ENCODE measurements around the gene ADIPOR2.

The ADIPOR2 gene

GRCh38 chr12:1796515-1797010 is 105.7 kb downstream of the ADIPOR2 start:
- no peak for DNase-seq (ENCODE audit: low read depth, low spot score)
- H3K27ac ChIP-seq = no peak overlapping the region

DNA sequence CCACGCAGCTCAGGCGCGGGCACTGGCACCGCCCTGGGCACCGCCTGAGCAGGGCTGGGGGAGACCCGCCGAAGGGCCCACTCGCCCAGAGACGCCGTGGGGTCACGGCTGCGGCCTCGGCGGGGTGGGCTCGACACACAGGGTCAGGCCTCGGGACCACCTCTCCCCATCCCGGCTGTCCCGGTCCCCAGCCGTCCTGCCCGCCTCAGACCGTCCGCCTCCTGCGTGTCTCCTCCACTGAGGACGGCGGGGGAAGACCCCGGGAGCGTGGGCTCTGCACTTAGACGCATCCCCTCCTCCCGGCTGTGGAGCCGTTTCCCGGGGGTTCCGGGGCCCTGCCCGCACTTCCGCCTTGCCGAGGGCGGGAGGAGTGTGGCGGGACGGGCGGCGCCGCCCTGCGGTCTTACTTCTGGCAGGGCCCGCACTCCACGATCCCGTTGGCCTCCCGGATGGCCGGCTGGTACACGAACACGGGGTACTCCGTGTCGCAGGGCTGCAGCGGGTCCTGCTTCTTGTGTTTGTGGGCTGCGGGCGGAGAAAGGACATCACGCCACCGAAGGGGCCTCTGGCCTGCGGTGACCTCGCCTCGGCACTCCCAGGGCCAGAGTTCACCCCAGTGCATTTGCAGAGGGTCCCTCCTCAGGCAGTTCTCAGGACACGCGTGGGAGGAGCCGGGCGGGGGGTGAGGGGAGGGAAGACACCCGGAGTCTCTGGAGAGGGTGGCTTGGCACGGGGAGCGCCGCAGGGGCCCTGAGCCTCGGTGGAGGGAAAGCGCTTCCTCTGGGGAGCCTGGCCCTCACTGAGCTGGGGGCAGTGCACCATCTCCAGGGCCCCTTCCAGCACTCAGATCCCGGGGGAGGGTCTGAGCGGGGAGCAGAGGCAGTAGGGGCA is 106.4 kb downstream of the ADIPOR2 start:
- DNase-seq (ENCODE audit: low read depth, low spot score) = no peak
- no peak overlapping the region for H3K27ac ChIP-seq

GRCh38 chr12:1797991-1798640 is 107.2 kb downstream of the ADIPOR2 start:
- H3K27ac ChIP-seq = no peak overlapping the region
- DNase-seq (ENCODE audit: low read depth, low spot score) = no peak

DNA sequence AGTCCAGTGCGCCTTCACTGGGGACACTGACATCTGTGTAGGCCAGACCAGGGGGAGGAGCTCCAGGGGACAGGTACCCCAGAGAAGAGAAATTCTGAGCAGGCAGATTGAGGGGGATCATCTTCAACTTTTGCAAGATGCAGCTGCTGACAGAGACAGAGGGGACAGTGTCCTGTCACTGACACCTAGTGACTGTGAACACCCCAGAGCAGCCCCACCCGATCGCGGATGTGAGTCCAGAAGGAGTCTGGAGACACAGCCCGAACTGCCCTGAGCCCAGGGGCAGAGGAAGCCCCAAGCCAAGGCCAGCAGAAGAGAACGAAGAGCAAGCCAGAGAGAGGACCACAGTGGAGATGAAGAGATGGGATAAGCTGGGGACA is 107.8 kb downstream of the ADIPOR2 start:
- no peak overlapping the region for H3K27ac ChIP-seq
- no peak for DNase-seq (ENCODE audit: low read depth, low spot score)

DNA sequence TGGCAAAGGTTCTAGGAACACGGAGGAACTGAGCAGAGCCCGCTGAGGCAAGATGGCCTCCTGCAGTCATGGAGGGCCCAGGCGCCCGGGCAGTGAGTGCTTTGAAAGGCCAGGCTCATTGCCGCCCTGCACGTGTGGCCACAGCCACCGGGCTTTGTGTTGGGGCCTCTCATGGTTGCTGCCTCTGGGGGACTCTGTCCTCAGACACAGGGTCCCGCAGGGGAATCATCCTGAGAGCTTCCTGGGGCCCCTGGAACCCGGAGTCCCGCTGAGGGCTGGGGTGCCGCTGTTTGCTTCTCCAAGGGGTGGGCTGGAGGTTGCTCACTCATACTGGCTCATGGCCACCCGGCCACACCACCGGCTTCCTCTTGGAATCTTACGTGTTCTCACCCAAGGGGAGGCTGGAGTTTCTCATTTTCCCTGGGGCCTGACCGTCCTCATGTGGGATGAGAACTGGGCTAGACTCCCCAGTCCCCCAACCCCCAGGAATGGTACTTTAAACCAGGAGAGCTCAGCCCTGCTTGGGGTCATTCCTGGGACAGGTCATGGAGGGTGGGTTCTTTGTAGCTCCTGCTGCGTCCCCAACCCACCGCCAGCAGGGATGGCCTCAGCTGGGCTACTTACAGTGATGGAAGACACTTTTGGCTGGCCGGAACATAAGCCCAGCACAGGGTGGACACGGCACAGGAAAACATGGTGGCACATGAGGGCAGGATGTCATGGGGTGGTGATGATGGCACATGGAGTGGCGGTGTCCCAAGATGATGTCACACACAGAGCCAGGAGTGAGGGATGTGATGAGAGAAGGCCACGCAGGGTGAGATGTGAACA is 108.4 kb downstream of the ADIPOR2 start:
- no peak overlapping the region for H3K27ac ChIP-seq
- no peak for DNase-seq (ENCODE audit: low read depth, low spot score)

DNA sequence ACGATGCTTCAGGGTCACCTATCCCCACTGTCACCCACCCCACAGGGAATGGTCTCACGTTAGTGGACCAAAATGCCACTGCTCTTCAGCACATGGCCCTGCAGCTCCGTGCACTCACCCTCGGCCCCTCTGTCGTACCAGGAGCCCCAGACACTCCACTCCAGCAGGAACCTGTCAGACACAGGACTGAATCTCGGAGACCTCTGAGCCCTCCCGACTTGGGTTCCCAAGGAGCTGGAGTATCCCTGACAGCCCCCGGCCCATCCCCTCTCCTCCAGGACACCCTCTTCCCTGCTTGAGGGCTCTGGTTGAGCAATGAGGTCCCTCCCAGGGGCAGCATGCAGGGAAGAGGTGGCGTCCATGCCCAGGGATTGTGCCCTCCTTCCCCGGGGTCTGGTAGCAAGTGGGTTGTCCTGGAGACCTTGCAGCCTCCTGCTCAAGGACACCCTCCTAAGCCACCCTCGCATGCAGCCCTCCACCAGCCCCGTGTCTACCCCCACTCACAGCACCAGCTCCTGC is 109.1 kb downstream of the ADIPOR2 start:
- H3K27ac ChIP-seq = no peak overlapping the region
- no peak for DNase-seq (ENCODE audit: low read depth, low spot score)

GRCh38 chr12:1800401-1801302 is 109.8 kb downstream of the ADIPOR2 start:
- H3K27ac ChIP-seq = no peak overlapping the region
- DNase-seq (ENCODE audit: low read depth, low spot score) = no peak

DNA sequence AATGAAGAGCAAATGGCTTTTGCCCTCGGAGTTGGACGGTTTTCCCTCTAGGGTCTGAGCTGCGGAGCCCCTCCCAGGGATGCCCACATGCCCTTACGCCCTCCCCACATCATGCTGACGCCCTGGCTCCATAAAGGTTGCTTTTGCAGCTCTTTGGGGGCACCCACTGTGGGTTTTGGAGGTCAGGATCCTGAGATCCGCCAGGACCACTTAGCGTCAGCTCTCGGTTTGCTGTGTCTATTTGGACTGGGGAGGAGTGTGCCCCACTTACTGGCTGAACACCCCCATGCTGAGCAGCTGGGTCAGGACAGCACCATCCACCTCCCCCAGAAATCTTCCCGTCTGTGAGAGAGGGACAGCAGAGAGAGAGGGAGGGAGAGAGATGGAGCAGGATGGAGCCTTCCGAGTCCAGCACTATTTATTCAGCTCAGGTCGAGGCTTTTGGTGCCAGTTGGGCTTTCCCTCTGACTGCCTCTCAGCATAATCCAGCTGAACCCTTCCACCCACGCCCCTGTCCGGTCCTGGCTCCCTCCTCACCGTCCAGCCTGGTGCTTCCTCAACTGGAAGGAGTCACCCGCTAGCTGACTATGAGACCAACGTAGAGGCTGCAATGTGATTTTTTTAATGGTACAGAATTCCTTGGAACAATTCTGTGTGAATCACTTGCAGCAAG is 110.6 kb downstream of the ADIPOR2 start:
- H3K27ac ChIP-seq = no peak overlapping the region
- no peak for DNase-seq (ENCODE audit: low read depth, low spot score)

DNA sequence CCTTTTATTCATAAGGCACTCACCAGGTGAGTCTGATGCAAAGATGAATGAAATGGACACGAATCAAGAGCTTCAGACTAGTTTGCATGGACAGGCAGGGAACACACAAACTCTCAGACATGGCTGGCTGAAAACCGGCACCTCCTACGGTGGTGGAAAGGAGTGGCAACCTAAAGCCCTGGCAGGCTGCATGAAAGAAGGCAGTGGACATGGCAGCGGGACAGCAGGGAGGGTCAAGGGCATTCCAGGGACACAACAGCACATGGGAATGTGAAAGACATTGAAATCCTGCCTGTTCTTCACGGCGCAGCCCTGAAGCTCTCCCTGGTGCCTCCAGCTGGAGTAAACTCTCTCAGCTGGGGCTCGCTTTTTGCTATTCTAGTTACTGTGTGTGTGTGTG is 112.9 kb downstream of the ADIPOR2 start:
- DNase-seq (ENCODE audit: low read depth, low spot score) = no peak
- no peak overlapping the region for H3K27ac ChIP-seq

DNA sequence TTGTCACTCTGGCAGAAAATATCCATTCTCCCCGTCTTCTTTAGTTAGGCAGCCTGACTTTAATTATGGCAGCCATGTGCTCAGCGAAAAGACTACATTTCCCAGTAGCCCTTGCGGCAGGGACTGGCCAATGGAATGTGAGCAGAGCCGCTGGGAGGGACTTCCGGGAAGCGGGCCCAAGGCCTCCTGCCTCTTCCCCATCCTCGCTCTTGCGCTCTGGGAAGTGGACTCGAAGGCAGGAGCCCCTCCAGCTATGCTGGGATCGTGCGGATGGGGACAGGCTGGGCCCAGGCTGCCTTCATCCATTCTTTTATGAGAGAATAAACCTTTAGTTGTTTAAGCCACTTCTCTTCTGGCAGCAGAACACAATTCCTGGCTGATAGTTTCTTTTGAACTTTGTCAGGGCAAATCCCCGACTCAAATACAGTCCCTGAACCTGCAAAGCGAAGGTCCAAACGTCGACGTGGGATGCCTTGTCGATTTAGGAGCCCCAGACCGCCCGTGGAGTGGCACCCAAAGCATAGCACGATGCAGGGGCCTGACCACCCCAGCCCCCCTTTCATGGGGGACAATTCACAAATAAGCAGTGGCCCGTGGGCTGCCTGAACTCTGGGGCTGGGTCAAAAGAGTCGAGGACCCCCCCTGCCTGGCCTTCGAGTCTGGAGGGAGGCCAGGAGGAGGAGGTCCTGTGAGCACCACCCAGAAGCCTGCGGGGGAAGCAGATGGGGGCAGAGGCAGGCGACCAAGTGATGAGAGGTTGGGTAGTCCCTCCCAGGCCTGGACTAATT is 113.9 kb downstream of the ADIPOR2 start:
- DNase-seq (ENCODE audit: low read depth, low spot score) = peak; percentile 36
- no peak overlapping the region for H3K27ac ChIP-seq

DNA sequence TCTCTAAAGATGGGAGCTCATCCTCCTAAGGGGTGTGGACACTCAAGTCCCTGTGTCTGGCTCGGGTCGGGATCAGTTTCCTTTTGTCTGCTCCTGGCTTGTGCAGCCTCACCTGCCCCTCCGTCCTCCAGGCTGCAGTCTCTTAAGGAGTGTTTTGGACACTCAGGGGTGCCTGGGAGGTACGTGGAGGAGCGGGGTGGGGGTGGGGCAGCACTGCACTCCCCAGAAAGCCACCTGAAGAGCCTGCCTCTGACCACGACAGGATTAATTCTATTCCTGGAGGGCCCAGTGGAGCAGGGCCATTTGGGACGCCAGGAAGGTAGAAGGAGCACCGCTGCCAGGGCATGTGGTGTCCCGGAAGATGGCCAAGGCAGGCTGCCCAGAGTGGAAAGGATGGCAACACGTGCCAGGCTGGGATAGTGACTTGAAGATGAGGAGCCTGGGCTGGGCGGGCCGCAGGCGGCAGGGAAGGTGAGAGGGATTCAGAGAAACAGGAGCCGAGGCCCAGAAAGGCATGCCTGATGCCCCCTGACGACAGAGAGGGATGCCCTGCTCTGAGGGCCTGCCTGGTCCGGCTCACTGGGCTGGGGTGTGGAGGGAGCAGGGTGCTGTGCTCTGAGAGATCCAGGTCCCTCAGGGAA is 114.7 kb downstream of the ADIPOR2 start:
- no peak for DNase-seq (ENCODE audit: low read depth, low spot score)
- no peak overlapping the region for H3K27ac ChIP-seq

GRCh38 chr12:1806301-1807086 is 115.6 kb downstream of the ADIPOR2 start:
- no peak for DNase-seq (ENCODE audit: low read depth, low spot score)
- no peak overlapping the region for H3K27ac ChIP-seq

- H3K27ac ChIP-seq = no peak overlapping the region
- no peak for DNase-seq (ENCODE audit: low read depth, low spot score)
Measured at GRCh38 chr12:1807087-1807860, 116.4 kb downstream of the ADIPOR2 start.

DNA sequence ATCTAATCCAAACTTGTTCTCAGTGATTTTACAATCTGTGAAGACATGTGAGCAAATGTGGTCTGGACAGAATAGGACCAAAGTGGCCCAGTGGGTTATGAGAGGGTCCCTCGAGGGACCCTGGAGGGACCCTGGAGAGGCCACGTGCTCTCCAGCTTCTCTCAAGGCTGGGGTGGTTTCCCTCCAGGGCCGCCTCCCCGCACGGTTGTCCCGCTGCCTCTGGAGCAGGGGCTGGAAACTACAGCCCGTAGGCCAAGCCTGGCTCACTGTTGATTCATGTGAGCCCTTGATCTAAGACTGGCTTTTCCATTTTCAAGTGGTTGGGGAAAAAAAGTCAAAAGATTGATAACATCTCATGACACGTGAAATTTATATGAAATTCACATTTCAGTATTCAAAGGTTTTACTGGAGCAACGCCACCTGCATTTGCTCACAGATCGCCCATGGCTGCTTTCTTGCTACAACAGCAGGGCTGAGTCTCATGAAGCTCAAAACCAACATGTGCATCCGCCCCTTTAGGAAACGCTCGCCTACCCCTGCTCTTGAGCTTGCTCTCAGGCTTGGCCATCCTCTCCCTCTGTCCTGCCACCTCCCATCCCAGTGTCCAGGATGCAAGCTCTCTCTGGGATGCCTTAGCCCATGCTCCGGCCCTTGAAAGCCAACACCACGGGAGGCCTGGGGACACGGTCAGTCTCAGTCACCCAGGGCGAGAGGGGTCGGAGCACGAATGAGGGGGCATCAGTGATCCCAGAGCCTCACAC is 117.3 kb downstream of the ADIPOR2 start:
- no peak overlapping the region for H3K27ac ChIP-seq
- no peak for DNase-seq (ENCODE audit: low read depth, low spot score)

DNA sequence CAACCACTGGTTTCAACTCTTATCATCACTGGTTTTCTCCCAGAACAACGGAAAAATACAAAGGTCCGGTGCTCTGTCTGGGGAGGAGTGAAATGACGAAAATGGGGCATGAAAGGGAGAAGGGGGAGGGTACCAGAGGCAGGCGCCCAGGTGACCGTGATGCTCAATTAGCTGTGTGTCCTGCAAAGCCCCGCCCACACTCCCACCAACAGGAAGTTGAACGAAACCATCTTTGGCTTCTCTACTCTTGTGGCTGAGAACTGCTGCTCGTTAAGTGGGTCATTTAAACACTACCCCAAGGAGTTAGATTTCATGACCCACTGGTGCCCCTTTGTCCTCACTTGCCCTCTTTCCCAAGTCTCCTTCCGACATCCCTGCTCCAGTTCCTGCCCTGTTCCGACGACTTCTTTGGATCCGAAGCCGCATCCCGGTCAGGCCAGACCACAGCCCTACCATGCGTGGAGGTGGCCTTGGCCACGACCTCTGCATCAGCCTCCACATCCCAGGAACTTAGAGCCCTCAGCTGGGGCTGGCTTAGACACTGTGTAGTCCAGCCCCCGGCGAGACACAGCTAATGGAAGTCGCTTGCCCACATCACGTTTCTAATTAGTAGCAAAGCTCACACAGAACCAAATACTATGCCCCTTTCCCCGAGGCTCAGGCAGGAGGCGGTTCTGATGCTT is 118.1 kb downstream of the ADIPOR2 start:
- no peak for DNase-seq (ENCODE audit: low read depth, low spot score)
- H3K27ac ChIP-seq = no peak overlapping the region
